Measurements from ENCODE around the gene DYDC1. TPM values are rescaled to one million over a fixed set of nuclear protein-coding genes. Genes with fewer than 3 reads are reported as not detected.

Gene DYDC1
- polyA plus RNA-seq, 3 donors, result not detected

DNA sequence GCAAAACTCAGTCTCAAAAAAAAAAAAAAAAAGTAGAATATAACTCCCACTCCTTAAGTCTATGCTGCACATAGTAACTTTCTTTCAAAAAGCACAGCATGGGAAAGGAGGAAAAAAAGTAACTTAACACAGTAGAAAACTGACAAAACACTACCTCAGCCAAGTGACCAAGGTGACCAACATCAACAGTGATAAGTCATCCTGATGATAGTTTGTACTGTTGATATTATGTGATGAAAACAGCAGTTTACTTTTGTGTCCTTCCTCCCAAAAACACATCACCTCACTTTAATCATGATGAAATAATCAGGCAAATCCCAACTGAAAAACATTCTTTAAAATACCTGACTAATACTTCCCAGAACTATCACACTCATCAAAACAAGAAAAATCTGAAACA is 37.8 kb downstream of the DYDC1 start:
- H3K36me3 ChIP-seq (replicated peaks in 1 of 2; ENCODE audit: control insufficient read depth in 1 of 2, insufficient read depth in 2 of 2, low read length in 2 of 2), result no peaks in the 10 kb centered on the region
- Mint-ChIP-seq H3K27me3 (ENCODE audit: low read depth in 3 of 3) (peaks cover 0 to 5% (median 4%) of the 10 kb centered on the region in 3 donors), H3K4me1 (peaks cover 9% of the 10 kb centered on the region), H3K9me3 (peaks cover 0 to 2% (median 0%) of the 10 kb centered on the region in 7 donors), H3K36me3 (no peaks in the 10 kb centered on the region), H3K27ac (no peak overlapping the region), H3K4me3 (no peak overlapping the region)
- H3K79me2 ChIP-seq (ENCODE audit: insufficient read depth, low read length), result no peaks in the 10 kb centered on the region
- no peaks in the 10 kb centered on the region for H3K9me3 ChIP-seq (replicated peaks in 1 of 2; ENCODE audit: control insufficient read depth in 1 of 2, insufficient read depth in 1 of 2, low read length in 2 of 2)
- H3K4me2 ChIP-seq (replicated peaks; ENCODE audit: extremely low read depth, low read length, poor library complexity, severe bottlenecking), result no peak overlapping the region
- no peak overlapping the region for H3K27ac ChIP-seq (ENCODE audit: low read depth in 1 of 2, low read length in 2 of 2)
- no peaks in the 10 kb centered on the region for H4K20me1 ChIP-seq (ENCODE audit: insufficient read depth, low read length)
- H3K27me3 ChIP-seq (ENCODE audit: control insufficient read depth in 2 of 2, insufficient read depth in 2 of 2, low read length in 2 of 2), result no peaks in the 10 kb centered on the region
- TF ChIP-seq, protein P1, sequence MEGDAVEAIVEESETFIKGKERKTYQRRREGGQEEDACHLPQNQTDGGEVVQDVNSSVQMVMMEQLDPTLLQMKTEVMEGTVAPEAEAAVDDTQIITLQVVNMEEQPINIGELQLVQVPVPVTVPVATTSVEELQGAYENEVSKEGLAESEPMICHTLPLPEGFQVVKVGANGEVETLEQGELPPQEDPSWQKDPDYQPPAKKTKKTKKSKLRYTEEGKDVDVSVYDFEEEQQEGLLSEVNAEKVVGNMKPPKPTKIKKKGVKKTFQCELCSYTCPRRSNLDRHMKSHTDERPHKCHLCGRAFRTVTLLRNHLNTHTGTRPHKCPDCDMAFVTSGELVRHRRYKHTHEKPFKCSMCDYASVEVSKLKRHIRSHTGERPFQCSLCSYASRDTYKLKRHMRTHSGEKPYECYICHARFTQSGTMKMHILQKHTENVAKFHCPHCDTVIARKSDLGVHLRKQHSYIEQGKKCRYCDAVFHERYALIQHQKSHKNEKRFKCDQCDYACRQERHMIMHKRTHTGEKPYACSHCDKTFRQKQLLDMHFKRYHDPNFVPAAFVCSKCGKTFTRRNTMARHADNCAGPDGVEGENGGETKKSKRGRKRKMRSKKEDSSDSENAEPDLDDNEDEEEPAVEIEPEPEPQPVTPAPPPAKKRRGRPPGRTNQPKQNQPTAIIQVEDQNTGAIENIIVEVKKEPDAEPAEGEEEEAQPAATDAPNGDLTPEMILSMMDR (IDR thresholded peaks at IDR 0.05), result no peak
- intact Hi-C loops (cut with micrococcal nuclease), result no loop called here
- DNase-seq, result no peak
- no peaks in the 10 kb centered on the region for H3K4me1 ChIP-seq (ENCODE audit: control insufficient read depth in 1 of 2, insufficient read depth in 2 of 2, low read length in 2 of 2)
- no peak overlapping the region for H2AFZ ChIP-seq (ENCODE audit: insufficient read depth, low read depth, low read length, poor library complexity, severe bottlenecking)
- no peak overlapping the region for H3K9ac ChIP-seq (ENCODE audit: insufficient read depth, low read length, poor library complexity, severe bottlenecking)
- no peak overlapping the region for H3K4me3 ChIP-seq (replicated peaks in 1 of 3; ENCODE audit: low read depth in 2 of 3, low read length in 3 of 3)

DNA sequence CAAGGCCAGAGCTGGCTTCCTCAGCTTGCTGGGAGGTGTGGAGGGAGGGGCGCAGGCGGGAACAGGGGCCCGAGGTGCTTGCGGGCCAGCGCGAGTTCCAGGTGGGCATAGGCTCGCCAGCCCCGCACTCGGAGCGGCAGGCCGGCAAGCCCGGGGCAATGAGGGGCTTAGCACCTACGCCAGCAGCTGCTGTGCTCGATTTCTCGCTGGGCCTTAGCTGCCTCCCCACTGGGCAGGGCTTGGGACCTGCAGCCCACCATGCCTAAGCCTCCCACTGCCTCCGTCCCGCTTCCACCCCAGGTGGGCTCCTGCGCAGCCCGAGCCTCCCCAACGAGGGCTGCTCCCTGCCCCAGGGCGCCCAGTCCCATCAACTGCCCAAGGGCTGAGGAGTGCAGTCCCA is 41.2 kb downstream of the DYDC1 start:
- no peaks in the 10 kb centered on the region for H3K9me3 ChIP-seq (replicated peaks in 1 of 2; ENCODE audit: control insufficient read depth in 1 of 2, insufficient read depth in 1 of 2, low read length in 2 of 2)
- H3K4me3 ChIP-seq (replicated peaks in 1 of 3; ENCODE audit: low read depth in 2 of 3, low read length in 3 of 3), result no peak overlapping the region
- H3K4me1 Mint-ChIP-seq, result peaks cover 20% of the 10 kb centered on the region
- H3K27ac Mint-ChIP-seq, result no peak overlapping the region
- H3K4me1 ChIP-seq (ENCODE audit: control insufficient read depth in 1 of 2, insufficient read depth in 2 of 2, low read length in 2 of 2), result no peaks in the 10 kb centered on the region
- TF ChIP-seq, protein P1 (IDR thresholded peaks at IDR 0.05), result no peak
- no peak for DNase-seq
- H3K36me3 Mint-ChIP-seq, result no peaks in the 10 kb centered on the region
- H3K27ac ChIP-seq (ENCODE audit: low read depth in 1 of 2, low read length in 2 of 2), result no peak overlapping the region
- intact Hi-C loops (cut with micrococcal nuclease), result no loop called here
- no peaks in the 10 kb centered on the region for H3K79me2 ChIP-seq (ENCODE audit: insufficient read depth, low read length)
- no peaks in the 10 kb centered on the region for H3K36me3 ChIP-seq (replicated peaks in 1 of 2; ENCODE audit: control insufficient read depth in 1 of 2, insufficient read depth in 2 of 2, low read length in 2 of 2)
- H3K27me3 Mint-ChIP-seq (ENCODE audit: low read depth in 3 of 3), result peaks cover 2 to 7% (median 5%) of the 10 kb centered on the region in 3 donors
- H3K9ac ChIP-seq (ENCODE audit: insufficient read depth, low read length, poor library complexity, severe bottlenecking), result no peak overlapping the region
- H3K4me3 Mint-ChIP-seq, result no peak overlapping the region
- no peak overlapping the region for H3K4me2 ChIP-seq (replicated peaks; ENCODE audit: extremely low read depth, low read length, poor library complexity, severe bottlenecking)
- no peaks in the 10 kb centered on the region for H4K20me1 ChIP-seq (ENCODE audit: insufficient read depth, low read length)
- 96% methylated on average over 19 of the region's 21 CpGs for WGBS (ENCODE audit: insufficient coverage)
- H2AFZ ChIP-seq (ENCODE audit: insufficient read depth, low read depth, low read length, poor library complexity, severe bottlenecking), result no peak overlapping the region
- no peaks in the 10 kb centered on the region for H3K27me3 ChIP-seq (ENCODE audit: control insufficient read depth in 2 of 2, insufficient read depth in 2 of 2, low read length in 2 of 2)
- H3K9me3 Mint-ChIP-seq, result peaks cover 0 to 3% (median 0%) of the 10 kb centered on the region in 7 donors
